Nephron progenitor cell (in vitro differentiated cells): Measurements from ENCODE around the gene SS18L1.

ENCODE experiments used
- DNase-seq: peaks from one replicate; pipeline ENCODE4 v3.0.0; 2021
- H3K27ac Mint-ChIP-seq: 2 replicates; pipeline ENCODE4 v1.8.0; 2021; ENCODE audit warnings: mild to moderate bottlenecking, moderate library complexity, mixed read lengths
- H3K27me3 Mint-ChIP-seq: 2 replicates; pipeline ENCODE4 v1.8.0; 2021; ENCODE audit warnings: mild to moderate bottlenecking, low read depth, mixed read lengths; ENCODE audit not compliant: poor library complexity
- H3K36me3 Mint-ChIP-seq: 2 replicates; pipeline ENCODE4 v1.8.0; 2021; ENCODE audit warnings: low read depth, mixed read lengths
- H3K4me1 Mint-ChIP-seq: 2 replicates; pipeline ENCODE4 v1.8.0; 2021; ENCODE audit warnings: mixed read lengths
- H3K4me3 Mint-ChIP-seq: 2 replicates; pipeline ENCODE4 v1.8.0; 2021; ENCODE audit warnings: mild to moderate bottlenecking, moderate library complexity, mixed read lengths
- H3K9me3 Mint-ChIP-seq: 2 replicates; pipeline ENCODE4 v1.8.0; 2021; ENCODE audit warnings: mild to moderate bottlenecking, moderate library complexity, mixed read lengths
- TF ChIP-seq, protein P1 (sequence below): fragments of 200-600 bp; sonication (generic); IDR thresholded peaks from 2 replicates; pipeline ENCODE4 v1.5.0; 2021; ENCODE audit warnings: antibody characterized with exemption

Gene SS18L1

DNA sequence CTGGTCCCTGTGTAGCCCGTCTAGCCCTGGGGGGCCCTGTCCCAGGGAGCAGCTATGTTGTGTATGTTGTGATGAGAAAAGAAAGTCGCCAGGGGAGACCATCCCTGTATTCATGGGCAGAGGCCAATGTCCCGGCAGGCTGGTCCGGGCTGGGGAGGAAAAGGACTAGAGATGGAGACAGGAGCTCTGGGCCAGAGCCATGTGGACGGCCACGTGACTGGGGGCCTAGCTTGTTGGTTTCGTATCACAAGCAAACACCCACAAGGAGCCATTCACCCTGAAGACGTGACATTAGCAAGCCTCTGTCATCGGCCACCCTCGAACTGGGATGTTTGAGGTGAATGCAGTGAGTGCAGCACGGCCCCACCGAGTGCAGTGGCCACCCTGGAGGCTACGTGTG is 79.4 kb downstream of the SS18L1 start:
- no peaks in the 10 kb centered on the region for H3K36me3 Mint-ChIP-seq
- no peak overlapping the region for H3K4me3 Mint-ChIP-seq
- TF ChIP-seq, protein P1, sequence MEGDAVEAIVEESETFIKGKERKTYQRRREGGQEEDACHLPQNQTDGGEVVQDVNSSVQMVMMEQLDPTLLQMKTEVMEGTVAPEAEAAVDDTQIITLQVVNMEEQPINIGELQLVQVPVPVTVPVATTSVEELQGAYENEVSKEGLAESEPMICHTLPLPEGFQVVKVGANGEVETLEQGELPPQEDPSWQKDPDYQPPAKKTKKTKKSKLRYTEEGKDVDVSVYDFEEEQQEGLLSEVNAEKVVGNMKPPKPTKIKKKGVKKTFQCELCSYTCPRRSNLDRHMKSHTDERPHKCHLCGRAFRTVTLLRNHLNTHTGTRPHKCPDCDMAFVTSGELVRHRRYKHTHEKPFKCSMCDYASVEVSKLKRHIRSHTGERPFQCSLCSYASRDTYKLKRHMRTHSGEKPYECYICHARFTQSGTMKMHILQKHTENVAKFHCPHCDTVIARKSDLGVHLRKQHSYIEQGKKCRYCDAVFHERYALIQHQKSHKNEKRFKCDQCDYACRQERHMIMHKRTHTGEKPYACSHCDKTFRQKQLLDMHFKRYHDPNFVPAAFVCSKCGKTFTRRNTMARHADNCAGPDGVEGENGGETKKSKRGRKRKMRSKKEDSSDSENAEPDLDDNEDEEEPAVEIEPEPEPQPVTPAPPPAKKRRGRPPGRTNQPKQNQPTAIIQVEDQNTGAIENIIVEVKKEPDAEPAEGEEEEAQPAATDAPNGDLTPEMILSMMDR, result no peak
- no peaks in the 10 kb centered on the region for H3K9me3 Mint-ChIP-seq
- DNase-seq, result no peak
- H3K27me3 Mint-ChIP-seq, result peaks cover 85% of the 10 kb centered on the region
- H3K27ac Mint-ChIP-seq, result no peak overlapping the region
- H3K4me1 Mint-ChIP-seq, result peaks cover 4% of the 10 kb centered on the region

DNA sequence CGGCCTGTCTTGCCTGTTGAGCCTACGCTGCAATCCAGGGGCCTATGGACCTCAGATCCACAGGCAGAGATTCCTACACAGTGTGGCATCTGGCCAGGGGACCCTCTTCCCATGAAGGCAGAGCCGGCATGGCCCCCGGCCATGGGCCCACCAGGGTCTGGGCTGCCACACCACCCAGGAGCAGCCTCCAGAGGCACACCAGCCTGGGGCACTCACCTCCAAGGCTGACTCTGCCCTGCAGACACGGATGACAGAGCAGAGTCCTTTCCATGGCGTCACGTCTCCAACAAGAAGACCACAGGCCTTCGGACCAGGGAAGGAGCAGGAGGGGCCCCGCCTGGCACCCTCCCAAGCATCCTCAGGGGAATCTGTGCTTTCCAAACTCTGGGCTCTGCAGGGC is 80.0 kb downstream of the SS18L1 start:
- TF ChIP-seq, protein P1, result no peak
- H3K36me3 Mint-ChIP-seq, result no peaks in the 10 kb centered on the region
- peaks cover 79% of the 10 kb centered on the region for H3K27me3 Mint-ChIP-seq
- H3K4me3 Mint-ChIP-seq, result no peak overlapping the region
- DNase-seq, result no peak
- H3K9me3 Mint-ChIP-seq, result no peaks in the 10 kb centered on the region
- peaks cover 4% of the 10 kb centered on the region for H3K4me1 Mint-ChIP-seq
- no peak overlapping the region for H3K27ac Mint-ChIP-seq

DNA sequence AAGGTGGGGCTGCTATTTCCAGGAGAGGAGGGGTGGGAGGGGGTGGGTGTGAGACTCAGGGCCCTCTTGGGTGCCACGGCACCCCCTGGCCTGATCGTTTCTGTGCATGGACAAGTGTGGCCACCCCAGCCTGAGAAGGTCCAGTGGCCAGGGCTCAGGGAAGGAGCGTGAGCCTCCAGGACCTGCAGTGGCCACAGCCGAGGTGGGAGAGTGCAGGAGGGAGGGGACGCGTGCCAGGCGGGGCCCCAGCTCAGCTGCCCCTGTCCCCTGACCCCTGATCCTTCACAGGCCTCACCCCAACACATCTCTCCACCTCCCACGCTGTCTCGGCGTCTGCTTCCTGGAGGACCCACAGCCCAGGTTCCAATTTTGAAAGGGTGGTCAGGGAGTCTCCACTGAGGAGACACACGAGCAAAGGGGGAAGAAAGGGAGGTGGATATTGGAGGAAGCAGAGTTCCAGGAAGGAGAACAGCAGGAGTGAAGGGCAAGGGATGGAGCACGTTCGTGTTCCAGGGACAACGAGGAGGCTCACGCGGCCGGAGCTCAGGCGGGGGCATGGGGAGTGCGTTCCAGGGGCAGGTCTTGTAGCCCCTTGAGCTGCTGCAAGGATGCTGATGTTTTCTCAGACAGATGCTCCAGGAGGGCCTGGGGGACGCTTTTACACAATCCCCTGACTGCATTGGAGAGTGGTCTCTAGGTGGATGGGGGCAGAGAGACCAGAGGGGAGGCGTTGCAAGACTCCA is 80.7 kb downstream of the SS18L1 start:
- no peak overlapping the region for H3K27ac Mint-ChIP-seq
- H3K9me3 Mint-ChIP-seq, result no peaks in the 10 kb centered on the region
- DNase-seq, result no peak
- H3K27me3 Mint-ChIP-seq, result peaks cover 72% of the 10 kb centered on the region
- TF ChIP-seq, protein P1, result no peak
- H3K4me1 Mint-ChIP-seq, result peaks cover 4% of the 10 kb centered on the region
- H3K4me3 Mint-ChIP-seq, result no peak overlapping the region
- H3K36me3 Mint-ChIP-seq, result no peaks in the 10 kb centered on the region

DNA sequence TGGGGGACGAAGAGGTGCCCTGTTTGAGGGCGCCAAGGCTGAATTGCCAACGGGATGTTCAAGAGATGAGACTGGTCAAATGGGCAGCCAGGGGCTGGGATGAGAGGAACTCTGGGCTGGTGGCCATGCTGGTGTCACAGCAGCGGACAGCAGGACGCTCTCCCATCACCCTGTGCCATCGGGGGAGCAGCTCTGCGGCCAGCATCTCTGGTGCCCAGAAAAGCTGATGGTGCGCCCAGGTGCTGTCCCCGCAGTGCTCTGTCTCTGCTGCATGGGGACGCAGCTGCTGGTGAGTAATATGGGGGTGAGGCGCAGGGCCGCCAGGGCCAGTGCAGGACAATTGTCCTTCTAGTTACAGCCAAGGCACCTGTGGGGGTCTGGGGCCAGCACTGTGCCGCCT is 81.5 kb downstream of the SS18L1 start:
- TF ChIP-seq, protein P1, result no peak
- peaks cover 4% of the 10 kb centered on the region for H3K4me1 Mint-ChIP-seq
- no peak overlapping the region for H3K27ac Mint-ChIP-seq

DNA sequence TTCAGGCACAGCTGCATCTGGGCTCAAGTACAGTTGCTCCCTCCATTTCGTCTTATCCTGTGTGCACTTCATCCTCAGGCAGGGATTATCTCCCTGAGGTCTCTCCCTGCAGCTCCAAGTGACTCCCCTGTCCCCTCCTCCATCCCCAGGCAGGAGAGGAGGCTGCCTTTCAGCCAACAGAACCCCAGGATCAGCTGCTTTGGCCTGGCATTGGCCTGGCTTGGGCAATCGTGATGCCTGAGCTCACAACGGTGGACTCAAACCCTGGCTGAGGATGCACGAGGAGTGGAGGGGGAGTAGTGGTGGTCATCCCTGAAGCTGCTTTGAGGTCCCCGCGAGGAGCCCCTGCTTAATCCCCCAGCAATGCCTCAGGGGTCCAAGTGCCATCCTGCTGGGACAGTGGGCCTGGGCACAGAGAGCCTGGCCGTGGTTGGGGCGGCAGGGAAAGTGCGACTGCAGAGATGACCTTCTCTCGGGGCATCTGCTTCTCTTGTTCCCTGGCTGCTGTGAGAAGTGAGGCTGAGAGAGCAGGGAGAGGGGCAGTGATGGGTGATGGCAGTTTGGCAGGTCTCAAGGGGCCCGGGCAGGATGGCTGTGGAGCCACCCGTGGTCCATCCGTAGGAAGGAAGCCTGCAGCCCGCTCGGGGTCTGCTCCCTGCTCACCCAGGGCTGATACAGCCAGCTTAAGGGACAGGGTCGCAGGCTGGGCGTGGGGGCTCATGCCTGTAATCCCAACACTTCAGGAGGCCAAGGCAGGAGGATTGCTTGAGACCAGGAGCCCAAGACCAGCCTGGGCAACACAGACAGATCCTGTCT is 82.5 kb downstream of the SS18L1 start:
- Mint-ChIP-seq H3K9me3 (no peaks in the 10 kb centered on the region), H3K36me3 (no peaks in the 10 kb centered on the region), H3K4me3 (no peak overlapping the region), H3K27me3 (peaks cover 61% of the 10 kb centered on the region), H3K4me1 (peaks cover 2% of the 10 kb centered on the region), H3K27ac (no peak overlapping the region)
- DNase-seq, result no peak
- TF ChIP-seq, protein P1, result no peak

More for the DNA sequence above, 81.5 kb downstream of the SS18L1 start:
- no peak for DNase-seq
- Mint-ChIP-seq H3K27me3 (peaks cover 67% of the 10 kb centered on the region), H3K36me3 (no peaks in the 10 kb centered on the region), H3K4me3 (no peak overlapping the region), H3K9me3 (no peaks in the 10 kb centered on the region)
